GM23338 (cell line): ENCODE measurements around the gene CSF3. TPM values are rescaled to one million over a fixed set of nuclear protein-coding genes. Genes with fewer than 3 reads are reported as not detected.

Experiments used
- ATAC-seq: fragments of 200-7000 bp; cut with Tn5 transposase; 3 replicates; pipeline ENCODE4 v1.9.1; 2020
- DNase-seq: peaks from one replicate; pipeline ENCODE4 v3.0.0-alpha.2; 2015; ENCODE audit warnings: low spot score
- H2AFZ ChIP-seq: fragments of 200-600 bp; sonication (generic); 2 replicates; pipeline ENCODE4 v1.8.0; 2016; ENCODE audit warnings: antibody characterized with exemption, mild to moderate bottlenecking, moderate library complexity
- H3F3A ChIP-seq: fragments of 200-600 bp; sonication (generic); replicated peaks from 2 replicates; pipeline ENCODE4 v1.8.0; 2017; ENCODE audit warnings: antibody characterized with exemption, mixed run types, low read depth
- H3K27ac ChIP-seq: fragments of 200-600 bp; sonication (generic); 2 replicates; pipeline ENCODE4 v1.6.1; 2016; ENCODE audit warnings: low read depth
- H3K27me3 ChIP-seq: fragments of 200-600 bp; sonication (generic); 2 replicates; pipeline ENCODE4 v1.8.0; 2016; ENCODE audit warnings: mild to moderate bottlenecking, mixed run types, moderate library complexity; ENCODE audit not compliant: insufficient read depth
- H3K36me3 ChIP-seq: fragments of 200-600 bp; sonication (generic); 2 replicates; pipeline ENCODE4 v1.8.0; 2016; ENCODE audit warnings: mild to moderate bottlenecking; ENCODE audit not compliant: insufficient read depth
- H3K4me1 ChIP-seq: fragments of 200-600 bp; sonication (generic); 2 replicates; pipeline ENCODE4 v1.8.0; 2016; ENCODE audit warnings: mild to moderate bottlenecking, moderate library complexity; ENCODE audit not compliant: insufficient read depth
- H3K4me2 ChIP-seq: fragments of 200-600 bp; sonication (generic); 2 replicates; pipeline ENCODE4 v1.7.1; 2017; ENCODE audit warnings: mixed run types
- H3K4me3 ChIP-seq: fragments of 200-600 bp; sonication (generic); 2 replicates; pipeline ENCODE4 v1.6.1; 2016; ENCODE audit warnings: mixed run types
- H3K79me2 ChIP-seq: fragments of 200-600 bp; sonication (generic); replicated peaks from 2 replicates; pipeline ENCODE4 v1.8.0; 2017; ENCODE audit warnings: mild to moderate bottlenecking; ENCODE audit not compliant: insufficient read depth
- H3K9me2 ChIP-seq: fragments of 200-600 bp; sonication (generic); 2 replicates; pipeline ENCODE4 v1.8.0; 2017; ENCODE audit not compliant: insufficient read depth
- H4K20me1 ChIP-seq: fragments of 200-600 bp; sonication (generic); replicated peaks from 2 replicates; pipeline ENCODE4 v1.8.0; 2017; ENCODE audit warnings: mild to moderate bottlenecking; ENCODE audit not compliant: insufficient read depth
- H3K27ac Mint-ChIP-seq: 2 replicates; pipeline ENCODE4 v1.8.0; 2020; ENCODE audit warnings: inconsistent platforms, mild to moderate bottlenecking, moderate library complexity, mixed read lengths
- H3K27me3 Mint-ChIP-seq: 3 replicates; pipeline ENCODE4 v1.8.0; 2022; ENCODE audit warnings: low read depth, mild to moderate bottlenecking, moderate library complexity, mixed read lengths, inconsistent platforms; ENCODE audit not compliant: insufficient read depth, poor library complexity
- H3K36me3 Mint-ChIP-seq: 3 replicates; pipeline ENCODE4 v1.8.0; 2021; ENCODE audit warnings: low read depth, mild to moderate bottlenecking, inconsistent platforms, moderate library complexity, mixed read lengths
- H3K4me1 Mint-ChIP-seq: 3 replicates; pipeline ENCODE4 v1.8.0; 2020; ENCODE audit warnings: mild to moderate bottlenecking, inconsistent platforms, mixed read lengths
- H3K4me3 Mint-ChIP-seq: 3 replicates; pipeline ENCODE4 v1.8.0; 2021; ENCODE audit warnings: moderate library complexity, mild to moderate bottlenecking, inconsistent platforms, mixed read lengths
- H3K9me3 Mint-ChIP-seq: 3 replicates; pipeline ENCODE4 v1.8.0; 2020; ENCODE audit warnings: moderate library complexity, mild to moderate bottlenecking, inconsistent platforms, mixed read lengths
- CREB1 ChIP-seq: fragments of 250-450 bp; sonication (Bioruptor Pico); IDR thresholded peaks from 2 replicates; pipeline ENCODE4 v1.5.0; 2020; ENCODE audit warnings: low read depth, mild to moderate bottlenecking, moderate library complexity
- EZH2 ChIP-seq: fragments of 200-600 bp; sonication (generic); IDR thresholded peaks from one replicate; pipeline ENCODE4 v1.8.0; 2017; ENCODE audit warnings: antibody characterized with exemption, mild to moderate bottlenecking, low read depth; ENCODE audit not compliant: unreplicated experiment
- EZH2phosphoT487 ChIP-seq: fragments of 200-600 bp; sonication (generic); IDR thresholded peaks from one replicate; pipeline ENCODE4 v1.8.1; 2018; ENCODE audit warnings: antibody characterized with exemption; ENCODE audit not compliant: unreplicated experiment
- JUNB ChIP-seq: IDR thresholded peaks from one replicate; pipeline ENCODE4 v1.6.1; 2016; ENCODE audit warnings: antibody characterized with exemption; ENCODE audit not compliant: unreplicated experiment
- NANOG ChIP-seq: IDR thresholded peaks from 2 replicates; pipeline ENCODE4 v1.6.1; 2016; ENCODE audit warnings: antibody characterized with exemption, borderline replicate concordance
- POLR2AphosphoS5 ChIP-seq: IDR thresholded peaks from 2 replicates; pipeline ENCODE4 v1.6.1; 2016; ENCODE audit warnings: antibody characterized with exemption, low read depth
- STAT1 ChIP-seq: IDR thresholded peaks from one replicate; pipeline ENCODE4 v1.6.1; 2016; ENCODE audit warnings: antibody characterized with exemption; ENCODE audit not compliant: unreplicated experiment
- ZNF114 ChIP-seq: fragments of 250-450 bp; sonication (Bioruptor Pico); IDR thresholded peaks from 2 replicates; pipeline ENCODE4 v1.5.0; 2020; ENCODE audit warnings: mild to moderate bottlenecking, moderate library complexity
- ZNF331 ChIP-seq: fragments of 250-450 bp; sonication (Bioruptor Pico); IDR thresholded peaks from 2 replicates; pipeline ENCODE4 v1.5.0; 2020; ENCODE audit warnings: low read depth, mild to moderate bottlenecking, moderate library complexity
- polyA plus RNA-seq: library from polyadenylated mRNA; unstranded; fragments of >200 nt; fragmentation: Nextera tagmentation; extraction: Ambion mirVana; gene quantifications from 2 replicates; pipeline ENCODE4 v1.2.1, GENCODE V29; 2016
- total RNA-seq: library from RNA; depleted of rRNA; stranded (reverse); fragments of >200 nt; shearing (Covaris generic); gene quantifications from 2 replicates; pipeline ENCODE4 v1.2.3, GENCODE V29; 2014
- TF ChIP-seq, protein P1 (sequence below): fragments of 250-450 bp; sonication (Bioruptor Pico); IDR thresholded peaks from 2 replicates; pipeline ENCODE4 v1.5.0; 2020; ENCODE audit warnings: mild to moderate bottlenecking, moderate library complexity
- TF ChIP-seq, protein P2 (sequence below): IDR thresholded peaks from one replicate; pipeline ENCODE4 v1.6.1; 2018; ENCODE audit warnings: antibody characterized with exemption; ENCODE audit not compliant: unreplicated experiment
- TF ChIP-seq, protein P3 (sequence below), 2 experiments: fragments of 200-600 bp in 1 of 2; sonication (generic) in 1 of 2; conservative IDR thresholded peaks; 2 replicates each; pipeline versions ENCODE4 v1.5.1 to v1.6.1; 2016 to 2017; ENCODE audit warnings: antibody characterized with exemption in 2 of 2, low read depth in 2 of 2, mild to moderate bottlenecking in 2 of 2, moderate library complexity in 1 of 2
- TF ChIP-seq, protein P4 (sequence below): IDR thresholded peaks from 2 replicates; pipeline ENCODE4 v1.6.1; 2016; ENCODE audit warnings: antibody characterized with exemption

The CSF3 gene
- total and polyA plus RNA-seq, 2 experiments from 2014 or later = not detected

DNA sequence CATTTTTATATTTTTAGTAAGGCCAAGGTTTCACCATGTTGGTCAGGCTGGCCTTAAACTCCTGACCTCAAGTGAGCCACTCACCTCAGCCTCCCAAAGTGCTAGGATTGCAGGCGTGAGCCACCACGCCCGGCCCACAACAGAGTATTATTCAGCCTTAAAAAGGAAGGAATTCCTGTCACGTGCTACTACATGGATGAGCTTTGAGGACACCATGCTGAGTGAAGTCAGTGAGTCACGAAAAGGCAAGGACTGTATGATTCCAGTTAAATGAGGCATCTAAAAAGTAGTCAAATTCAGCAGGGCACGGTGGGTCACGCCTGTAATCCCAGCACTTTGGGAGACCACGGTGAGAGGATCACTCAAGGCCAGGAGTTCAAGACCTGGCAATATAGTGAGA lies 9.7 kb downstream of the CSF3 start:
- Mint-ChIP-seq H3K9me3 (no peaks in the 10 kb centered on the region), H3K27ac (no peak overlapping the region), H3K36me3 (peaks cover 67% of the 10 kb centered on the region), H3K4me3 (no peak overlapping the region), H3K27me3 (peaks cover 8% of the 10 kb centered on the region), H3K4me1 (peaks cover 6% of the 10 kb centered on the region; the same call in 2 of the 3 replicates)
- TF ChIP-seq, protein P1, sequence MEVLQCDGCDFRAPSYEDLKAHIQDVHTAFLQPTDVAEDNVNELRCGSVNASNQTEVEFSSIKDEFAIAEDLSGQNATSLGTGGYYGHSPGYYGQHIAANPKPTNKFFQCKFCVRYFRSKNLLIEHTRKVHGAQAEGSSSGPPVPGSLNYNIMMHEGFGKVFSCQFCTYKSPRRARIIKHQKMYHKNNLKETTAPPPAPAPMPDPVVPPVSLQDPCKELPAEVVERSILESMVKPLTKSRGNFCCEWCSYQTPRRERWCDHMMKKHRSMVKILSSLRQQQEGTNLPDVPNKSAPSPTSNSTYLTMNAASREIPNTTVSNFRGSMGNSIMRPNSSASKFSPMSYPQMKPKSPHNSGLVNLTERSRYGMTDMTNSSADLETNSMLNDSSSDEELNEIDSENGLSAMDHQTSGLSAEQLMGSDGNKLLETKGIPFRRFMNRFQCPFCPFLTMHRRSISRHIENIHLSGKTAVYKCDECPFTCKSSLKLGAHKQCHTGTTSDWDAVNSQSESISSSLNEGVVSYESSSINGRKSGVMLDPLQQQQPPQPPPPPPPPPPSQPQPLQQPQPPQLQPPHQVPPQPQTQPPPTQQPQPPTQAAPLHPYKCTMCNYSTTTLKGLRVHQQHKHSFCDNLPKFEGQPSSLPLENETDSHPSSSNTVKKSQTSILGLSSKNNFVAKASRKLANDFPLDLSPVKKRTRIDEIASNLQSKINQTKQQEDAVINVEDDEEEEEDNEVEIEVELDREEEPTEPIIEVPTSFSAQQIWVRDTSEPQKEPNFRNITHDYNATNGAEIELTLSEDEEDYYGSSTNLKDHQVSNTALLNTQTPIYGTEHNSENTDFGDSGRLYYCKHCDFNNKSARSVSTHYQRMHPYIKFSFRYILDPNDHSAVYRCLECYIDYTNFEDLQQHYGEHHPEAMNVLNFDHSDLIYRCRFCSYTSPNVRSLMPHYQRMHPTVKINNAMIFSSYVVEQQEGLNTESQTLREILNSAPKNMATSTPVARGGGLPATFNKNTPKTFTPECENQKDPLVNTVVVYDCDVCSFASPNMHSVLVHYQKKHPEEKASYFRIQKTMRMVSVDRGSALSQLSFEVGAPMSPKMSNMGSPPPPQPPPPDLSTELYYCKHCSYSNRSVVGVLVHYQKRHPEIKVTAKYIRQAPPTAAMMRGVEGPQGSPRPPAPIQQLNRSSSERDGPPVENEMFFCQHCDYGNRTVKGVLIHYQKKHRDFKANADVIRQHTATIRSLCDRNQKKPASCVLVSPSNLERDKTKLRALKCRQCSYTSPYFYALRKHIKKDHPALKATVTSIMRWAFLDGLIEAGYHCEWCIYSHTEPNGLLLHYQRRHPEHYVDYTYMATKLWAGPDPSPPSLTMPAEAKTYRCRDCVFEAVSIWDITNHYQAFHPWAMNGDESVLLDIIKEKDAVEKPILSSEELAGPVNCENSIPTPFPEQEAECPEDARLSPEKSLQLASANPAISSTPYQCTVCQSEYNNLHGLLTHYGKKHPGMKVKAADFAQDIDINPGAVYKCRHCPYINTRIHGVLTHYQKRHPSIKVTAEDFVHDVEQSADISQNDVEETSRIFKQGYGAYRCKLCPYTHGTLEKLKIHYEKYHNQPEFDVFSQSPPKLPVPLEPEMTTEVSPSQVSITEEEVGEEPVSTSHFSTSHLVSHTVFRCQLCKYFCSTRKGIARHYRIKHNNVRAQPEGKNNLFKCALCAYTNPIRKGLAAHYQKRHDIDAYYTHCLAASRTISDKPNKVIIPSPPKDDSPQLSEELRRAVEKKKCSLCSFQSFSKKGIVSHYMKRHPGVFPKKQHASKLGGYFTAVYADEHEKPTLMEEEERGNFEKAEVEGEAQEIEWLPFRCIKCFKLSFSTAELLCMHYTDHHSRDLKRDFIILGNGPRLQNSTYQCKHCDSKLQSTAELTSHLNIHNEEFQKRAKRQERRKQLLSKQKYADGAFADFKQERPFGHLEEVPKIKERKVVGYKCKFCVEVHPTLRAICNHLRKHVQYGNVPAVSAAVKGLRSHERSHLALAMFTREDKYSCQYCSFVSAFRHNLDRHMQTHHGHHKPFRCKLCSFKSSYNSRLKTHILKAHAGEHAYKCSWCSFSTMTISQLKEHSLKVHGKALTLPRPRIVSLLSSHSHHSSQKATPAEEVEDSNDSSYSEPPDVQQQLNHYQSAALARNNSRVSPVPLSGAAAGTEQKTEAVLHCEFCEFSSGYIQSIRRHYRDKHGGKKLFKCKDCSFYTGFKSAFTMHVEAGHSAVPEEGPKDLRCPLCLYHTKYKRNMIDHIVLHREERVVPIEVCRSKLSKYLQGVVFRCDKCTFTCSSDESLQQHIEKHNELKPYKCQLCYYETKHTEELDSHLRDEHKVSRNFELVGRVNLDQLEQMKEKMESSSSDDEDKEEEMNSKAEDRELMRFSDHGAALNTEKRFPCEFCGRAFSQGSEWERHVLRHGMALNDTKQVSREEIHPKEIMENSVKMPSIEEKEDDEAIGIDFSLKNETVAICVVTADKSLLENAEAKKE = no peak
- TF ChIP-seq STAT1 (no peak), EZH2 (no peak), JUNB (no peak), EZH2phosphoT487 (no peak), ZNF331 (no peak), CREB1 (CRISPR knock-in tag) (no peak), NANOG (no peak), ZNF114 (CRISPR knock-in tag) (no peak), POLR2AphosphoS5 (no peak)
- TF ChIP-seq, protein P2, sequence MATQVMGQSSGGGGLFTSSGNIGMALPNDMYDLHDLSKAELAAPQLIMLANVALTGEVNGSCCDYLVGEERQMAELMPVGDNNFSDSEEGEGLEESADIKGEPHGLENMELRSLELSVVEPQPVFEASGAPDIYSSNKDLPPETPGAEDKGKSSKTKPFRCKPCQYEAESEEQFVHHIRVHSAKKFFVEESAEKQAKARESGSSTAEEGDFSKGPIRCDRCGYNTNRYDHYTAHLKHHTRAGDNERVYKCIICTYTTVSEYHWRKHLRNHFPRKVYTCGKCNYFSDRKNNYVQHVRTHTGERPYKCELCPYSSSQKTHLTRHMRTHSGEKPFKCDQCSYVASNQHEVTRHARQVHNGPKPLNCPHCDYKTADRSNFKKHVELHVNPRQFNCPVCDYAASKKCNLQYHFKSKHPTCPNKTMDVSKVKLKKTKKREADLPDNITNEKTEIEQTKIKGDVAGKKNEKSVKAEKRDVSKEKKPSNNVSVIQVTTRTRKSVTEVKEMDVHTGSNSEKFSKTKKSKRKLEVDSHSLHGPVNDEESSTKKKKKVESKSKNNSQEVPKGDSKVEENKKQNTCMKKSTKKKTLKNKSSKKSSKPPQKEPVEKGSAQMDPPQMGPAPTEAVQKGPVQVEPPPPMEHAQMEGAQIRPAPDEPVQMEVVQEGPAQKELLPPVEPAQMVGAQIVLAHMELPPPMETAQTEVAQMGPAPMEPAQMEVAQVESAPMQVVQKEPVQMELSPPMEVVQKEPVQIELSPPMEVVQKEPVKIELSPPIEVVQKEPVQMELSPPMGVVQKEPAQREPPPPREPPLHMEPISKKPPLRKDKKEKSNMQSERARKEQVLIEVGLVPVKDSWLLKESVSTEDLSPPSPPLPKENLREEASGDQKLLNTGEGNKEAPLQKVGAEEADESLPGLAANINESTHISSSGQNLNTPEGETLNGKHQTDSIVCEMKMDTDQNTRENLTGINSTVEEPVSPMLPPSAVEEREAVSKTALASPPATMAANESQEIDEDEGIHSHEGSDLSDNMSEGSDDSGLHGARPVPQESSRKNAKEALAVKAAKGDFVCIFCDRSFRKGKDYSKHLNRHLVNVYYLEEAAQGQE = no peak
- TF ChIP-seq, protein P3, sequence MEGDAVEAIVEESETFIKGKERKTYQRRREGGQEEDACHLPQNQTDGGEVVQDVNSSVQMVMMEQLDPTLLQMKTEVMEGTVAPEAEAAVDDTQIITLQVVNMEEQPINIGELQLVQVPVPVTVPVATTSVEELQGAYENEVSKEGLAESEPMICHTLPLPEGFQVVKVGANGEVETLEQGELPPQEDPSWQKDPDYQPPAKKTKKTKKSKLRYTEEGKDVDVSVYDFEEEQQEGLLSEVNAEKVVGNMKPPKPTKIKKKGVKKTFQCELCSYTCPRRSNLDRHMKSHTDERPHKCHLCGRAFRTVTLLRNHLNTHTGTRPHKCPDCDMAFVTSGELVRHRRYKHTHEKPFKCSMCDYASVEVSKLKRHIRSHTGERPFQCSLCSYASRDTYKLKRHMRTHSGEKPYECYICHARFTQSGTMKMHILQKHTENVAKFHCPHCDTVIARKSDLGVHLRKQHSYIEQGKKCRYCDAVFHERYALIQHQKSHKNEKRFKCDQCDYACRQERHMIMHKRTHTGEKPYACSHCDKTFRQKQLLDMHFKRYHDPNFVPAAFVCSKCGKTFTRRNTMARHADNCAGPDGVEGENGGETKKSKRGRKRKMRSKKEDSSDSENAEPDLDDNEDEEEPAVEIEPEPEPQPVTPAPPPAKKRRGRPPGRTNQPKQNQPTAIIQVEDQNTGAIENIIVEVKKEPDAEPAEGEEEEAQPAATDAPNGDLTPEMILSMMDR (conservative IDR thresholded peaks at IDR 0.05; ENCODE audit: low read depth in 2 of 2) = no peak
- TF ChIP-seq, protein P4, sequence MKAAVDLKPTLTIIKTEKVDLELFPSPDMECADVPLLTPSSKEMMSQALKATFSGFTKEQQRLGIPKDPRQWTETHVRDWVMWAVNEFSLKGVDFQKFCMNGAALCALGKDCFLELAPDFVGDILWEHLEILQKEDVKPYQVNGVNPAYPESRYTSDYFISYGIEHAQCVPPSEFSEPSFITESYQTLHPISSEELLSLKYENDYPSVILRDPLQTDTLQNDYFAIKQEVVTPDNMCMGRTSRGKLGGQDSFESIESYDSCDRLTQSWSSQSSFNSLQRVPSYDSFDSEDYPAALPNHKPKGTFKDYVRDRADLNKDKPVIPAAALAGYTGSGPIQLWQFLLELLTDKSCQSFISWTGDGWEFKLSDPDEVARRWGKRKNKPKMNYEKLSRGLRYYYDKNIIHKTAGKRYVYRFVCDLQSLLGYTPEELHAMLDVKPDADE = no peak
- DNase-seq (no peak), ATAC-seq (no peak)
- Histone ChIP-seq H3K9me2 (no peaks in the 10 kb centered on the region), H3F3A (peaks cover 18% of the 10 kb centered on the region), H3K79me2 (no peaks in the 10 kb centered on the region), H3K4me2 (no peak overlapping the region), H3K4me1 (no peaks in the 10 kb centered on the region), H3K4me3 (no peak overlapping the region), H4K20me1 (no peaks in the 10 kb centered on the region), H3K27ac (no peak overlapping the region), H2AFZ (no peak overlapping the region), H3K36me3 (peaks cover 12% of the 10 kb centered on the region; the same call in 1 of the 2 replicates), H3K27me3 (no peaks in the 10 kb centered on the region)
